Progenitor cell of endocrine pancreas (in vitro differentiated cells): Measurements from ENCODE around the gene ARFIP1. TPM values are rescaled to one million over a fixed set of nuclear protein-coding genes. Genes with fewer than 3 reads are reported as not detected.

ENCODE experiments used
- DNase-seq: peaks from one replicate; pipeline ENCODE4 v3.0.0; 2021; ENCODE audit warnings: low spot score; ENCODE audit not compliant: unreplicated experiment
- H3K27ac Mint-ChIP-seq: 2 replicates; pipeline ENCODE4 v1.8.0; 2021; ENCODE audit warnings: mild to moderate bottlenecking, moderate library complexity, mixed read lengths
- H3K27me3 Mint-ChIP-seq: 2 replicates; pipeline ENCODE4 v1.8.0; 2021; ENCODE audit warnings: mixed read lengths
- H3K36me3 Mint-ChIP-seq: 2 replicates; pipeline ENCODE4 v1.8.0; 2022; ENCODE audit warnings: mixed read lengths; ENCODE audit not compliant: insufficient read depth
- H3K4me1 Mint-ChIP-seq: 2 replicates; pipeline ENCODE4 v1.8.0; 2021; ENCODE audit warnings: low read depth, mixed read lengths
- H3K4me3 Mint-ChIP-seq: 2 replicates; pipeline ENCODE4 v1.8.0; 2021; ENCODE audit warnings: low read depth, mild to moderate bottlenecking, moderate library complexity, mixed read lengths
- H3K9me3 Mint-ChIP-seq: 2 replicates; pipeline ENCODE4 v1.8.0; 2021; ENCODE audit warnings: low read depth, mixed read lengths
- CTCF ChIP-seq: fragments of 200-600 bp; sonication (generic); IDR thresholded peaks from one replicate; pipeline ENCODE4 v1.5.0; 2021; ENCODE audit warnings: antibody characterized with exemption, mild to moderate bottlenecking; ENCODE audit not compliant: unreplicated experiment
- total RNA-seq: library from RNA; stranded (reverse); gene quantifications from 2 replicates; pipeline ENCODE4 v1.2.1, GENCODE V29; 2021

Gene ARFIP1
- total RNA-seq, 1 donor from 2014 or later = 31.7 TPM

- no peak for TF ChIP-seq CTCF
- Mint-ChIP-seq H3K27ac (peak overlapping the region; percentile 93), H3K9me3 (peaks cover 34% of the 10 kb centered on the region), H3K4me1 (peaks cover 17% of the 10 kb centered on the region), H3K4me3 (no peak overlapping the region), H3K36me3 (peaks cover 30% of the 10 kb centered on the region), H3K27me3 (no peaks in the 10 kb centered on the region)
- DNase-seq = no peak
Observed at GRCh38 chr4:152843481-152844090, 63.8 kb downstream of the ARFIP1 start.

- H3K36me3 Mint-ChIP-seq = peaks cover 12% of the 10 kb centered on the region
- H3K4me1 Mint-ChIP-seq = peaks cover 18% of the 10 kb centered on the region
- no peak overlapping the region for H3K27ac Mint-ChIP-seq
- H3K4me3 Mint-ChIP-seq = no peak overlapping the region
- H3K27me3 Mint-ChIP-seq = no peaks in the 10 kb centered on the region
- DNase-seq = no peak
- H3K9me3 Mint-ChIP-seq = peaks cover 10% of the 10 kb centered on the region
- TF ChIP-seq CTCF = no peak
Observed at GRCh38 chr4:152847376-152847775, 67.6 kb downstream of the ARFIP1 start.

- Mint-ChIP-seq H3K4me3 (no peak overlapping the region), H3K27ac (no peak overlapping the region), H3K9me3 (peaks cover 14% of the 10 kb centered on the region), H3K27me3 (no peaks in the 10 kb centered on the region), H3K4me1 (peaks cover 9% of the 10 kb centered on the region), H3K36me3 (peaks cover 16% of the 10 kb centered on the region)
- no peak for TF ChIP-seq CTCF
- DNase-seq = no peak
Observed at GRCh38 chr4:152848508-152848907, 68.8 kb downstream of the ARFIP1 start.

- Mint-ChIP-seq H3K4me1 (peaks cover 4% of the 10 kb centered on the region), H3K4me3 (no peak overlapping the region), H3K9me3 (peaks cover 19% of the 10 kb centered on the region), H3K36me3 (peaks cover 21% of the 10 kb centered on the region), H3K27ac (no peak overlapping the region), H3K27me3 (no peaks in the 10 kb centered on the region)
- TF ChIP-seq CTCF = no peak
- no peak for DNase-seq
Observed at GRCh38 chr4:152849350-152849749, 69.6 kb downstream of the ARFIP1 start.

GRCh38 chr4:152850377-152850776 is 70.6 kb downstream of the ARFIP1 start:
- TF ChIP-seq CTCF = no peak
- Mint-ChIP-seq H3K4me3 (no peak overlapping the region), H3K36me3 (peaks cover 23% of the 10 kb centered on the region), H3K4me1 (peaks cover 4% of the 10 kb centered on the region), H3K27ac (no peak overlapping the region), H3K9me3 (peaks cover 22% of the 10 kb centered on the region), H3K27me3 (no peaks in the 10 kb centered on the region)
- no peak for DNase-seq
